Pancreas (tissue), 10 donors: Measurements from ENCODE around the gene MOSPD2. TPM values are rescaled to one million over a fixed set of nuclear protein-coding genes. Genes with fewer than 3 reads are reported as not detected.

Experiments
- ATAC-seq, 4 donors: fragments of 200-7000 bp; cut with Tn5 transposase; one replicate each; pipeline versions ENCODE4 v1.8.0 to v1.9.1; 2020; ENCODE audit warnings: mild to moderate bottlenecking in 4 of 4, moderate library complexity in 4 of 4
- DNase-seq, 6 donors: peaks; one replicate each; pipeline ENCODE4 v3.0.0-alpha.2; 2020
- FAIRE-seq: peaks from 2 replicates; lab custom pipeline; 2012; peaks lifted over from hg19 to GRCh38; lab: Jason Lieb, UNC
- H3K27ac ChIP-seq, 4 donors: fragments of 200-600 bp; sonication (generic); 1 replicate in 3 of 4; 2 replicates in 1 of 4; pipeline versions ENCODE4 v1.5.0 to v1.8.0; 2020
- H3K27me3 ChIP-seq, 4 donors: fragments of 200-600 bp; one replicate each; pipeline ENCODE4 v1.8.0; 2021
- H3K36me3 ChIP-seq, 3 donors: fragments of 200-600 bp; sonication (generic) in 1 of 3; one replicate each; pipeline versions ENCODE4 v1.5.0 to v1.8.0; 2020 to 2021
- H3K4me1 ChIP-seq, 3 donors: fragments of 200-600 bp; one replicate each; pipeline ENCODE4 v1.8.0; 2021
- H3K4me3 ChIP-seq, 4 donors: fragments of 200-600 bp; sonication (generic) in 2 of 4; one replicate each; pipeline versions ENCODE4 v1.5.0 to v1.8.0; 2020 to 2021
- H3K9me3 ChIP-seq, 4 donors: fragments of 200-600 bp; one replicate each; pipeline ENCODE4 v1.8.0; 2021
- WGBS, 2 donors: extraction: QIAGEN DNeasy Blood & Tissue Kit; methylation state at CpG; one replicate each; pipeline ENCODE4 v1.1.7; 2013; 5-methylcytosine and 5-hydroxymethylcytosine counted together
- intact Hi-C, 3 donors: fragments of 100-400 bp; cut with DNase I; formaldehyde crosslinking; loops; one replicate each; pipeline versions ENCODE4 v1.11.1 to v1.14.2; 2022
- polyA plus RNA-seq, 2 donors: library from polyadenylated mRNA; stranded (reverse); fragments of 200-250 nt; gene quantifications; one replicate each; pipeline ENCODE4 v1.2.3, GENCODE V29; 2013
- total RNA-seq, 6 donors: library from RNA; stranded (reverse); fragmentation: NEBNext Ultra II Directional in 4 of 6; extraction: Animal tissue kit (Norgen Biotek cat#: 25700) in 4 of 6; gene quantifications; one replicate each; pipeline versions ENCODE4 v1.2.1 to v1.2.4, GENCODE V29; 2021 to 2023
- TF ChIP-seq, protein P1 (sequence below), 4 donors: fragments of 200-600 bp; sonication (generic) in 3 of 4; IDR thresholded peaks; one replicate each; pipeline versions ENCODE4 v1.5.0 to v1.8.0; 2021; ENCODE audit warnings: antibody characterized with exemption in 4 of 4
- donor health status: healthy with polysubstance abuse.
- donor health status: DM: no; HTN: no; CAD: no; lungs with moderate emphysema.
- donor health status: DM: no; HTN: no; CAD: no.
- donor health status: control.
- donor health status: control.
- donor health status: Bipolar disorder and iron deficiency.
- donor health status: DM: yes; HTN: yes; CAD: no.
- donor health status: DM: no; HTN: no; CAD: no.
- donor health status: DM: no; HTN: no; CAD: no.
- donor health status: DM: yes; HTN: yes; CAD: no.

MOSPD2 gene
- total and polyA plus RNA-seq, 8 donors: 1.9 to 8.3 (median 4.2) TPM

GRCh38 chrX:14916017-14916674 lies 42.9 kb downstream of the MOSPD2 start:
- H3K27me3 ChIP-seq: no peaks in the 10 kb centered on the region
- H3K36me3 ChIP-seq: peaks cover 0 to 8% (median 1%) of the 10 kb centered on the region in 3 donors
- no peaks in the 10 kb centered on the region for H3K4me1 ChIP-seq
- FAIRE-seq (no peak), ATAC-seq (no peak), DNase-seq (no peak)
- H3K4me3 ChIP-seq: no peak overlapping the region
- H3K9me3 ChIP-seq: no peaks in the 10 kb centered on the region
- WGBS, 2 donors: 62 to 78% methylated on average over 3 of the region's 3 CpGs
- no peak overlapping the region for H3K27ac ChIP-seq
- intact Hi-C loops: no loop called here
- TF ChIP-seq, protein P1, sequence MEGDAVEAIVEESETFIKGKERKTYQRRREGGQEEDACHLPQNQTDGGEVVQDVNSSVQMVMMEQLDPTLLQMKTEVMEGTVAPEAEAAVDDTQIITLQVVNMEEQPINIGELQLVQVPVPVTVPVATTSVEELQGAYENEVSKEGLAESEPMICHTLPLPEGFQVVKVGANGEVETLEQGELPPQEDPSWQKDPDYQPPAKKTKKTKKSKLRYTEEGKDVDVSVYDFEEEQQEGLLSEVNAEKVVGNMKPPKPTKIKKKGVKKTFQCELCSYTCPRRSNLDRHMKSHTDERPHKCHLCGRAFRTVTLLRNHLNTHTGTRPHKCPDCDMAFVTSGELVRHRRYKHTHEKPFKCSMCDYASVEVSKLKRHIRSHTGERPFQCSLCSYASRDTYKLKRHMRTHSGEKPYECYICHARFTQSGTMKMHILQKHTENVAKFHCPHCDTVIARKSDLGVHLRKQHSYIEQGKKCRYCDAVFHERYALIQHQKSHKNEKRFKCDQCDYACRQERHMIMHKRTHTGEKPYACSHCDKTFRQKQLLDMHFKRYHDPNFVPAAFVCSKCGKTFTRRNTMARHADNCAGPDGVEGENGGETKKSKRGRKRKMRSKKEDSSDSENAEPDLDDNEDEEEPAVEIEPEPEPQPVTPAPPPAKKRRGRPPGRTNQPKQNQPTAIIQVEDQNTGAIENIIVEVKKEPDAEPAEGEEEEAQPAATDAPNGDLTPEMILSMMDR (IDR thresholded peaks at IDR 0.05): no peak

GRCh38 chrX:14919407-14919806 lies 46.2 kb downstream of the MOSPD2 start:
- ATAC-seq: no peak
- Histone ChIP-seq H3K4me1 (no peaks in the 10 kb centered on the region), H3K27ac (no peak overlapping the region), H3K9me3 (no peaks in the 10 kb centered on the region), H3K27me3 (no peaks in the 10 kb centered on the region), H3K4me3 (no peak overlapping the region), H3K36me3 (peaks cover 0 to 8% (median 0%) of the 10 kb centered on the region in 3 donors)
- no peak for DNase-seq
- WGBS, 2 donors: 49 to 54% methylated on average over 2 of the region's 2 CpGs
- TF ChIP-seq, protein P1 (IDR thresholded peaks at IDR 0.05): no peak
- FAIRE-seq: no peak
- intact Hi-C loops: no loop called here

- H3K4me1 ChIP-seq: no peaks in the 10 kb centered on the region
- peaks cover 0 to 8% (median 0%) of the 10 kb centered on the region in 3 donors for H3K36me3 ChIP-seq
- no peaks in the 10 kb centered on the region for H3K9me3 ChIP-seq
- TF ChIP-seq, protein P1 (IDR thresholded peaks at IDR 0.05): no peak
- no peak for DNase-seq
- intact Hi-C loops: no loop called here
- no peak for ATAC-seq
- 92 to 98% methylated on average over 2 of the region's 2 CpGs for WGBS, 2 donors
- no peak overlapping the region for H3K27ac ChIP-seq
- no peak for FAIRE-seq
- no peaks in the 10 kb centered on the region for H3K27me3 ChIP-seq
- H3K4me3 ChIP-seq: no peak overlapping the region
Observed at GRCh38 chrX:14920196-14920595, 47.0 kb downstream of the MOSPD2 start.

DNA sequence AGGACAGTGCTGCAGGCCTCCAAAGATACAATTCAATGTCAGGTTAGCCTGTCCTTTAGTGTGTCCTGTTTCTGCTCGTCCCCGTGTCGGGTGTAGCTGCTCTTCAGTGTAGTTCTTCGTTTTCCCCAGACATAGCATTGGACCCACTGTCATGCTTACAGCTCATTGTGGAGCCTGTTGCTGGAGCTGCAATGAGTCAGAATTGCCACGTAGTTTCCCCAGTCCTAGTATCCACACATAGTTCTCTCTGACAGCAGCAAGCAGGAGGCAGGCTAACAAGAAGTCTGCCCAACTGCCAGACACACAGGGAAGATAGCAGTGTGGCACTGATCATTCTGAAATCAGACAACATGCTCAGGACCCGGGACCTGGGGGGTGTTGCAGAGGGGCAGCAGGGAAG lies 49.2 kb downstream of the MOSPD2 start:
- Histone ChIP-seq H3K4me3 (no peak overlapping the region), H3K27ac (no peak overlapping the region), H3K36me3 (no peaks in the 10 kb centered on the region), H3K9me3 (no peaks in the 10 kb centered on the region), H3K4me1 (no peaks in the 10 kb centered on the region), H3K27me3 (no peaks in the 10 kb centered on the region)
- TF ChIP-seq, protein P1 (IDR thresholded peaks at IDR 0.05): no peak
- ATAC-seq (no peak), DNase-seq (no peak), FAIRE-seq (no peak)
- intact Hi-C loops: no loop called here
- 76 to 91% methylated on average over 6 of the region's 6 CpGs for WGBS, 2 donors

- FAIRE-seq: no peak
- intact Hi-C loops: no loop called here
- Histone ChIP-seq H3K4me3 (no peak overlapping the region), H3K27me3 (no peaks in the 10 kb centered on the region), H3K36me3 (no peaks in the 10 kb centered on the region), H3K27ac (no peak overlapping the region), H3K9me3 (no peaks in the 10 kb centered on the region), H3K4me1 (no peaks in the 10 kb centered on the region)
- TF ChIP-seq, protein P1 (IDR thresholded peaks at IDR 0.05): no peak
- DNase-seq: no peak
- no peak for ATAC-seq
- 64 to 77% methylated on average over 4 of the region's 4 CpGs for WGBS, 2 donors
Observed at GRCh38 chrX:14923761-14924160, 50.5 kb downstream of the MOSPD2 start.
